Measurements from ENCODE around the gene ELL2.

GRCh38 chr5:95907740-95908706 is 53.6 kb downstream of the ELL2 start:
- TF ChIP-seq CTCF (IDR thresholded peaks at IDR 0.05) (no peak), POLR2A (IDR thresholded peaks at IDR 0.05) (no peak)
